Activated CD8-positive, alpha-beta memory T cell treated with anti-CD3 and anti-CD28 coated beads, Interleukin-2, amount 50 U/mL, for 1 hour (primary cell): ENCODE data around the gene LDHAL6B.

Experiments used
- DNase-seq: peaks from one replicate; pipeline ENCODE4 v3.0.0-alpha.2; 2020; ENCODE audit errors: extremely low read depth

Gene LDHAL6B

GRCh38 chr15:59177317-59177660 is 29.4 kb upstream of the LDHAL6B start:
- no peak for DNase-seq

GRCh38 chr15:59178151-59178695 is 28.4 kb upstream of the LDHAL6B start:
- DNase-seq, result no peak

- DNase-seq, result no peak
These were observed 26.9 kb upstream of the LDHAL6B start for GRCh38 chr15:59179717-59180116.

GRCh38 chr15:59180945-59181600 is 25.6 kb upstream of the LDHAL6B start:
- DNase-seq, result no peak

- DNase-seq, result no peak
These were observed 20.9 kb upstream of the LDHAL6B start for GRCh38 chr15:59185725-59186124.

GRCh38 chr15:59186501-59186900 is 20.1 kb upstream of the LDHAL6B start:
- DNase-seq, result no peak

GRCh38 chr15:59189241-59189640 is 17.4 kb upstream of the LDHAL6B start:
- no peak for DNase-seq

GRCh38 chr15:59190291-59190690 is 16.4 kb upstream of the LDHAL6B start:
- no peak for DNase-seq

- no peak for DNase-seq
These were observed 14.8 kb upstream of the LDHAL6B start for GRCh38 chr15:59191855-59192237.

- no peak for DNase-seq
These were observed 11.9 kb upstream of the LDHAL6B start for GRCh38 chr15:59194639-59195325.

GRCh38 chr15:59196416-59196815 is 10.2 kb upstream of the LDHAL6B start:
- DNase-seq, result no peak

- no peak for DNase-seq
These were observed 9.2 kb upstream of the LDHAL6B start for GRCh38 chr15:59197454-59197853.

GRCh38 chr15:59199626-59200465 is 6.8 kb upstream of the LDHAL6B start:
- DNase-seq, result no peak

GRCh38 chr15:59200560-59200959 is 6.1 kb upstream of the LDHAL6B start:
- DNase-seq, result no peak

GRCh38 chr15:59203008-59203407 is 3.6 kb upstream of the LDHAL6B start:
- DNase-seq, result no peak

GRCh38 chr15:59203657-59204056 is 3.0 kb upstream of the LDHAL6B start:
- DNase-seq, result no peak

- no peak for DNase-seq
These were observed 612 bp upstream of the LDHAL6B start for GRCh38 chr15:59205839-59206622.

- no peak for DNase-seq
These were observed 2.1 kb downstream of the LDHAL6B start for GRCh38 chr15:59208613-59209249.

- DNase-seq, result no peak
These were observed 3.5 kb downstream of the LDHAL6B start for GRCh38 chr15:59210186-59210585.

GRCh38 chr15:59216911-59217310 is 10.3 kb downstream of the LDHAL6B start:
- no peak for DNase-seq

GRCh38 chr15:59217876-59218498 is 11.3 kb downstream of the LDHAL6B start:
- no peak for DNase-seq
